HG03442 (cell line): ENCODE results near the gene GATA2.

Experiments
- ATAC-seq: cut with Tn5 transposase; IDR thresholded peaks from one replicate; pipeline ENCODE4 v1.9.1; 2021; ENCODE audit warnings: mild to moderate bottlenecking, moderate library complexity; ENCODE audit not compliant: unreplicated experiment

Gene GATA2

GRCh38 chr3:128476659-128477058 lies 16.3 kb downstream of the GATA2 start:
- ATAC-seq, result no peak

- ATAC-seq, result no peak
These were observed 17.6 kb downstream of the GATA2 start for GRCh38 chr3:128475355-128475754.

GRCh38 chr3:128473737-128474136 lies 19.3 kb downstream of the GATA2 start:
- no peak for ATAC-seq

GRCh38 chr3:128473180-128473519 lies 19.9 kb downstream of the GATA2 start:
- no peak for ATAC-seq

GRCh38 chr3:128472449-128473179 lies 20.4 kb downstream of the GATA2 start:
- no peak for ATAC-seq

GRCh38 chr3:128471720-128472119 lies 21.3 kb downstream of the GATA2 start:
- no peak for ATAC-seq

GRCh38 chr3:128471110-128471509 lies 21.9 kb downstream of the GATA2 start:
- ATAC-seq, result no peak

GRCh38 chr3:128470134-128470899 lies 22.7 kb downstream of the GATA2 start:
- ATAC-seq, result no peak

- ATAC-seq, result no peak
These were observed 23.4 kb downstream of the GATA2 start for GRCh38 chr3:128469556-128469955.

- no peak for ATAC-seq
These were observed 24.0 kb downstream of the GATA2 start for GRCh38 chr3:128468791-128469527.

GRCh38 chr3:128468285-128468790 lies 24.7 kb downstream of the GATA2 start:
- no peak for ATAC-seq

- ATAC-seq, result no peak
These were observed 26.0 kb downstream of the GATA2 start, which contains the start of gene DNAJB8 for GRCh38 chr3:128466840-128467541. Gene DNAJB8, minus strand, starts transcription at chr3:128466890. Its CDS starts 3,645 bp downstream, at chr3:128463245.

GRCh38 chr3:128464702-128465101 lies 28.3 kb downstream of the GATA2 start:
- ATAC-seq, result no peak

GRCh38 chr3:128464188-128464587 lies 28.8 kb downstream of the GATA2 start:
- no peak for ATAC-seq

- ATAC-seq, result no peak
These were observed 29.2 kb downstream of the GATA2 start for GRCh38 chr3:128463771-128464170.

- ATAC-seq, result no peak
These were observed 29.6 kb downstream of the GATA2 start for GRCh38 chr3:128463354-128463753.

- ATAC-seq, result no peak
These were observed 30.1 kb downstream of the GATA2 start for GRCh38 chr3:128462931-128463330.

- ATAC-seq, result no peak
These were observed 30.6 kb downstream of the GATA2 start for GRCh38 chr3:128462341-128462910.

GRCh38 chr3:128461731-128462130 lies 31.3 kb downstream of the GATA2 start:
- ATAC-seq, result no peak

GRCh38 chr3:128459461-128459820 lies 33.6 kb downstream of the GATA2 start:
- no peak for ATAC-seq
